ENCODE data around the gene KRTAP10-3.
"Not testable (repeated sequence)": the region's sequence is repeated elsewhere in the genome, so short reads cannot be mapped to it uniquely, and the experiment has no call there.

KRTAP10-3 gene

DNA sequence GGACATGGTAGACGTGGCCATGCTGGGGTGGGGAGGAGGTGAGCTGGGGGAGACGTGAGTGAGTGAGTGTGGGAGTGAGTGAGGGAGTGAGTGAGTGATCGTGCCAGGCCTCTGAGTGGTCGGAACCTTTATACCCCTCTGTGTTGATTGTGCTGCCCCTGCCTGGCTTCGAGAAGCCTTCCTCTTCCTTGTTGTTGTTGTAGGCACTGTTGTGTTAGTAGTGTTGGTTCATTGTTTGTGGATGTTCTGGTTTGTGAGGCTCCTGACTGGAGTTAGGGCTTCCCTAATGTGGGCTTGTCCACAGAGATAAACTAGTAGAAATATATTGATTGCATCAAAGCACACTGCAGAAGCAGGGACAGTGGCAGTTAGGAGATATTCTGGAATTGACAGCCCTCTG, at the start of gene KRTAP10-3:
Gene KRTAP10-3 (minus strand): TSS at position 101 of the 400 bp plus-strand sequence. CDS start 80 bp downstream, at position 21.
- no peak for DNase-seq

DNA sequence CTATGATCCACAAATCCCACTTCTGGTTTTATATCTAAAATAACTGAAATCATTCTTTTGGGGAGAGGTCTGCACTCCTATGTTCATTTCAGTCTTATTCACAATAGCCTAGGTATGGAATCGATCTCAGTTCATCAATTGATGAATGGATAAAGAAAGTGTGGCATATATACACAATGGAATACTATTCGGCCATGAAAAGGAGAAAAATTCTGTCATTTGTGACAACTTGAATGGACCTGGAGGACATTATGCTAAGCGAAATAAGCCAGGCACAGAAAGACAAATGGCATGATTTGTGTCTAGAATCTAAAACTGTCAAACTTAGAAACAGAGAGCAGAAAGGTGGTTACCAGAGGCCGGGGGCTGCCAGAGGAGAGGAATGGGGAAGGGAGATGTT, 47.9 kb upstream of the KRTAP10-3 start:
- no peak for DNase-seq

- DNase-seq, result no peak
Measured at GRCh38 chr21:44603911-44604310, 45.3 kb upstream of the KRTAP10-3 start.

GRCh38 chr21:44603109-44603875, 44.7 kb upstream of the KRTAP10-3 start:
- DNase-seq, result no peak

GRCh38 chr21:44602463-44602850, 43.9 kb upstream of the KRTAP10-3 start:
- peak in 1 of 3 donors; percentile 8 for DNase-seq

GRCh38 chr21:44601596-44602462, 43.2 kb upstream of the KRTAP10-3 start:
- no peak for DNase-seq

- DNase-seq, result not testable (repeated sequence)
Measured at GRCh38 chr21:44601091-44601490, 42.5 kb upstream of the KRTAP10-3 start.

- not testable (repeated sequence) for DNase-seq
Measured at GRCh38 chr21:44600118-44600978, 41.8 kb upstream of the KRTAP10-3 start, which contains the start of gene KRTAP10-7. Gene KRTAP10-7, plus strand, starts transcription at chr21:44600597. Its CDS starts 25 bp downstream, at chr21:44600622.

DNA sequence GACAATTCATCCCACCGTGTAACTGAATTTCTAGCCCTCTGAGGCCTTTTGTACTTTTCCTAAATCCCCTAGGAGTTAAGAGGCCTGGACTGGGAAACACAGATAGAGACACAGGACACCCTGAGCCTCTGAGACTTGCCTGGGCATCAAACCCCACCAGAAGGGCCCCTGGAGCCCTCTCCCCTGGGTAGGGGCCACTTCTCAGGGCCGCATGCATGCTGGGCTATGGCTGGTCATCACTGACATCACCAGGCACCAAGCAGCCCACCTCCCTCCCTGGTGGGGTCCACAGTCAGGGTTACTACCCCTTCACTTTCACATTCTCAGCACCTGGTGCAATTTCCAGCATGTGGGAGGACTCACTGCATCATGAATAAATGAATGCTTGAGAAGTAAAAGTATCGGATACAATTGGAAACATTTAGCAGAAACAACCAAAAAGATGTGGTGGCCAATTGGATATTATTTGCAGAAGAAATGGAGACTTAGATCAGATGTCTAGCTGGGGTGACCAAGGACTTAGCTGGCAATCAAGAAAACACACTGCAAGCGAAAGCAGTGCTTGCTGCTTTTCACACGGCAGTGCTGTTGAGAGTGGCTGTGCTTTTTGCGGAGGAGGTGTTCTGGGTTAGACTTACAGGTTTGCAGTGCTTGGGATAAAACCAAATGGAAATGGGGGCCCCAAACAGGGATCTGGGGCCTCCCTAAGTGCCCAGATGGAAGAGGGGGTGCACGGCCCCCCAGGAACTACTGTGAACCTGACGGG, 40.9 kb upstream of the KRTAP10-3 start:
- no peak for DNase-seq

DNA sequence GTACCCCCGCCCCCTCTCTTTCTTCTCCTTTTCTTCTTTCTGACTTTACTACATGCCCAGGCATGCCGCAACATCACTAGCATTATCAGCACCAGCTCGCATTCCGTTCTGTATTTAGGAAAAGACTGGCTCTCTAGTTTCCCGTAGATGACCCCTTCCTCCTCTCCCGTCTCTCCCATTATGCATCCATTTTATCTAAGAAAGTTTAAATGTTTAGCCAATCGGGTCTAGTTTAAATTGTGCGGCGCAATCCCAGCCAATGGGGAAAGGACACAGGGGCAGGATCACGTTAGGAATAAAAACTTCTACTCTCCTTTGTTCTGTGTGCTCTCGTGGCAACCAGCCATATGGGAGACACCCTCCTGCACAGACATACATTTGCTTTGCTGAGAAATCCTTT, 39.5 kb upstream of the KRTAP10-3 start:
- no peak for DNase-seq

- no peak for DNase-seq
Measured at GRCh38 chr21:44596068-44596725, 37.6 kb upstream of the KRTAP10-3 start.

- DNase-seq, result no peak
Measured at GRCh38 chr21:44595524-44595923, 36.9 kb upstream of the KRTAP10-3 start.

DNA sequence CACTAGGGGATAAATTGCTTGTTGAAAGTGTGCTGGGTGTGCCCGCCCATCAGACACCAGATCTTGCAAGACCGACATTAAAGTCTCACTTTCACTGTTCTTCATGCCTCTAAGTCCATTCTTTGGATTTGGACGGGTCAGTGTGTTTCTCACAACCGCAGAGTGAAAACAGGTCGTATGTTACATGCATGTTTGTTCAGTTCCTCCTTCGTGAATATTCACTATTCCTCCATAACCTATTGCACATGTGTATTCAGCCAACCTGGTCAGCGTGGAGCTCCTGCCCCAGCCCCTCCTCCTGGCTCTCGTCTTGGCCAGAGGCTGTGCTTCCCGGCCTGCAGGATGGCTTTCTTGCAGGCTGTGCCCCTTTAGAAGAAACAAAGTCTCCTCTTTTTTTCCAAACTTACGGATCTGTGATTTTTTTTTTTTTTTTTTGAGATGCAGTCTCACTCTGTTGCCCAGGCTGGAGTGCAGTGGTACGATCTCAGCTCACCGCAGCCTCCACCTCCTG, 35.9 kb upstream of the KRTAP10-3 start:
- no peak for DNase-seq

DNA sequence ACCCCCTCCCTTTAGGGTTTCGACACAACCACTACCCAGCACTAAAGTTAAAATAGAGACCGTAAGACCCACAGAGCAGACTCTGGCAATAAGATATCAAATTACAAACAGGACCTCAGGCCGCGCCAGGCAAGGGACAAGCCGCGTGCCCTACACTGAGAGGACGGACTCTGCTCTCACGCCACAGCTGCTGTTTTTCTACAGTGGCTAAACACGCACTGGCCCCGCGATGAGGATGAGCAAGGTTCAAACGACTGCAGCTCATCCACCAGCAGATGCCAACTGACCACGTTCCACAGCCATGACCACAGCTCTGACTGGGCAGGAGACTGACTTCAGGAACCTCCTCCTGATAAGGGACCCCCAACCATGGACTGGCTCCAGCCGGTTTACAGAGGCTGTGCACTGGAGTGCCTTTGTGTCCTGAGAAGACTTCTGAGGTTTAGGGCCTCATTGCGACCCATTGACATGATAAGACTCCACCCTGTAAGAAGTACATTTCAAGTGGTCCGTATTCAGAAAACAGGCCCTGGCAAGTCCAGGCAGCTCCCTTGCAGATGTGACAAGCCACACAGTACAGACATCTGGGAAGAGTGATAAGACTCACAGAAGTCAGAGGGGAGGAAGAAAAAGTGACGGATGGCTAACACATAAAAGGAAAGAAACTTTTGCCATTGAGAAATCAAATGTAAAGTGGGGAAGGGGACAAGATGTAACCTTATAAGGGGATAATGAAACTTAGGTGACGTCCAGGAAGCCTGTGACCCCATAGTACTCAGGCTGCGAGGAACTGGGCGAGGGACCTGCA, 35.2 kb upstream of the KRTAP10-3 start:
- no peak for DNase-seq

DNA sequence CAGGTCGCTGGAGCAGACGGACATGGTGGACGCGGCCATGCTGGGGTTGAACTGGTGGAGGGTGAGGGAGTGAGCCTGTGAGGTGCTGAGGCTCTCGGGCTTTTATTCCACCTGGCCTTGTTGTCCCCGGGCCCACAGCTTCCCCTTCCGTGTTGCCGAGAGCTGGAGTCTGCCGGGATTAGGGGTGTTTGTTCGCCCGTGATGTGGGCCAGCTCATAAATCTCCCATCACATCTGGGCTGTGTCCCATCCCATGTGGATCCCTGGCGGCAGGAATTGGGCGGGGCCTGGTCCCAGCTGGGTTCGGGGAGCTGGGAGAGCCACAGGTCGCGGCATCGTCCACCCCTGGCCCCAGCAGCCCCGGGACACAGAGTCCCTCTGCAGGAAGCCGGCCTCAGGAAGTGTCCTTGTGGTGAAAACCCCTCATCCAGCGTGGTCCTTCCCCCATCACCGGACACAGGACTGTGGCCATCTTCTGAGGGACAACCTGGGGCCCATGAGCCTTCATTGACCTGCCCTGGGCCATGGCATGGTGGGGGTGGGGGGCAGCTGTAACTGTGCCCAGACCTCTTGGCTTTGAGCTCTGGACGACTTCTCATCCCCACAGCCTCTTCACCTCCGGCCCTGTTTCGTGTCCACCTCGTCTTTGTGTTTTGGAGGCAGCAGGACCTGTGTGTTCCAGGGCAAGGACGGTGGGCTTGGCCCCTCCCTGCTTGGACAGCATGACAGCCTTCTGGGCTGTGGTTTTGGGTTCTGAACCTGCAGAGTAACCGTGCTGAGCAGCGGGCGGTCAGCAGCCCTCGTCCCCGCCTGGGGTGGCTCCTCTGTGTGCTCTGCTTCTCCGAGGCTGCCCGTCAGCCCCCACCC, 34.1 kb upstream of the KRTAP10-3 start, which contains the start of gene KRTAP10-6:
Gene KRTAP10-6 (minus strand): TSS at position 60 of the 866 bp plus-strand sequence. CDS start 21 bp downstream, at position 39.
- DNase-seq, result no peak

- not testable (repeated sequence) for DNase-seq
Measured at GRCh38 chr21:44591801-44592130, 33.2 kb upstream of the KRTAP10-3 start.

GRCh38 chr21:44590897-44591800, 32.6 kb upstream of the KRTAP10-3 start:
- not testable (repeated sequence) for DNase-seq

GRCh38 chr21:44590311-44590721, 31.7 kb upstream of the KRTAP10-3 start:
- no peak for DNase-seq
